Right atrium auricular region (tissue), 2 donors: Measurements from ENCODE around the gene LYRM1. TPM values are rescaled to one million over a fixed set of nuclear protein-coding genes. Genes with fewer than 3 reads are reported as not detected.
A peak's percentile ranks its signal among the peaks of the same experiment; 100 is the strongest.

ENCODE experiments used
- DNase-seq: peaks from one replicate; pipeline ENCODE4 v3.0.0-alpha.2; 2019; ENCODE audit warnings: low spot score
- H3K27ac ChIP-seq, 2 donors: fragments of 200-600 bp; sonication (generic); 1 replicate in 1 of 2; 2 replicates in 1 of 2; pipeline ENCODE4 v1.5.1; 2016 to 2019
- H3K27me3 ChIP-seq, 2 donors: fragments of 200-600 bp; sonication (generic); one replicate each; pipeline versions ENCODE4 v1.5.1 to v1.6.0; 2017 to 2019
- H3K36me3 ChIP-seq: fragments of 200-600 bp; sonication (generic); one replicate; pipeline ENCODE4 v1.5.1; 2016
- H3K4me1 ChIP-seq, 2 donors: fragments of 200-600 bp; sonication (generic); one replicate each; pipeline versions ENCODE4 v1.5.1 to v1.6.0; 2017 to 2019
- H3K4me3 ChIP-seq, 2 donors: fragments of 200-600 bp; sonication (generic); 1 replicate in 1 of 2; 2 replicates in 1 of 2; pipeline ENCODE4 v1.5.1; 2017 to 2019; ENCODE audit warnings: mild to moderate bottlenecking in 1 of 2, moderate library complexity in 1 of 2
- H3K9me3 ChIP-seq, 2 donors: fragments of 200-600 bp; sonication (generic); one replicate each; pipeline ENCODE4 v1.5.1; 2019
- CTCF ChIP-seq, 2 donors: fragments of 200-600 bp; sonication (generic); IDR thresholded peaks; one replicate each; pipeline ENCODE4 v1.5.1; 2019; ENCODE audit warnings: antibody characterized with exemption in 2 of 2
- total RNA-seq, 2 donors: library from RNA; depleted of rRNA; stranded (reverse); fragments of >200 nt; gene quantifications; one replicate each; pipeline ENCODE4 v1.1.0, GENCODE V29; 2016

The LYRM1 gene
- total RNA-seq, 2 donors from 2014 or later = 54.2 to 58.7 TPM

GRCh38 chr16:20881503-20881878 is 19.1 kb upstream of the LYRM1 start:
- no peak overlapping the region for H3K4me3 ChIP-seq
- no peak for TF ChIP-seq CTCF (IDR thresholded peaks at IDR 0.05)
- H3K27ac ChIP-seq = peak overlapping the region in 1 of 2 donors; percentile 27

GRCh38 chr16:20883554-20884239 is 16.9 kb upstream of the LYRM1 start:
- Histone ChIP-seq H3K27me3 (no peaks in the 10 kb centered on the region), H3K9me3 (no peaks in the 10 kb centered on the region), H3K4me1 (peaks cover 0 to 30% of the 10 kb centered on the region in 2 donors), H3K36me3 (no peaks in the 10 kb centered on the region), H3K4me3 (no peak overlapping the region), H3K27ac (peak overlapping the region in 1 of 2 donors; percentile 37)
- DNase-seq = no peak
- TF ChIP-seq CTCF (IDR thresholded peaks at IDR 0.05) = no peak

More at GRCh38 chr16:20881503-20881878, 19.1 kb upstream of the LYRM1 start:
- H3K36me3 ChIP-seq = no peaks in the 10 kb centered on the region
- DNase-seq = no peak
- peaks cover 0 to 36% of the 10 kb centered on the region in 2 donors for H3K4me1 ChIP-seq
- H3K27me3 ChIP-seq = no peaks in the 10 kb centered on the region
- no peaks in the 10 kb centered on the region for H3K9me3 ChIP-seq

GRCh38 chr16:20884240-20884556 is 16.4 kb upstream of the LYRM1 start:
- DNase-seq = no peak
- Histone ChIP-seq H3K36me3 (peaks cover 1% of the 10 kb centered on the region), H3K27ac (peak overlapping the region in 1 of 2 donors; percentile 37), H3K9me3 (no peaks in the 10 kb centered on the region), H3K4me1 (peaks cover 0 to 25% of the 10 kb centered on the region in 2 donors), H3K27me3 (no peaks in the 10 kb centered on the region), H3K4me3 (no peak overlapping the region)
- TF ChIP-seq CTCF (IDR thresholded peaks at IDR 0.05) = no peak

- Histone ChIP-seq H3K27me3 (no peaks in the 10 kb centered on the region), H3K4me1 (peaks cover 0 to 14% of the 10 kb centered on the region in 2 donors), H3K4me3 (no peak overlapping the region), H3K36me3 (peaks cover 5% of the 10 kb centered on the region), H3K27ac (no peak overlapping the region), H3K9me3 (no peaks in the 10 kb centered on the region)
- TF ChIP-seq CTCF (IDR thresholded peaks at IDR 0.05) = no peak
- DNase-seq = no peak
Observed at GRCh38 chr16:20886320-20886719, 14.3 kb upstream of the LYRM1 start.

GRCh38 chr16:20887207-20887606 is 13.4 kb upstream of the LYRM1 start:
- Histone ChIP-seq H3K9me3 (no peaks in the 10 kb centered on the region), H3K27me3 (no peaks in the 10 kb centered on the region), H3K4me1 (peaks cover 0 to 9% of the 10 kb centered on the region in 2 donors), H3K27ac (no peak overlapping the region), H3K4me3 (no peak overlapping the region), H3K36me3 (peaks cover 5% of the 10 kb centered on the region)
- TF ChIP-seq CTCF (IDR thresholded peaks at IDR 0.05) = no peak
- DNase-seq = no peak
